CD4-positive, alpha-beta T cell treated with Interleukin-15 for 1 hour (primary cell): ENCODE data around the gene TTC9C.
A peak's percentile ranks its signal among the peaks of the same experiment; 100 is the strongest.
"Not testable (repeated sequence)": the region's sequence is repeated elsewhere in the genome, so short reads cannot be mapped to it uniquely, and the experiment has no call there.

Experiments
- DNase-seq: peaks from one replicate; pipeline ENCODE4 v3.0.0-alpha.2; 2020

The TTC9C gene

DNA sequence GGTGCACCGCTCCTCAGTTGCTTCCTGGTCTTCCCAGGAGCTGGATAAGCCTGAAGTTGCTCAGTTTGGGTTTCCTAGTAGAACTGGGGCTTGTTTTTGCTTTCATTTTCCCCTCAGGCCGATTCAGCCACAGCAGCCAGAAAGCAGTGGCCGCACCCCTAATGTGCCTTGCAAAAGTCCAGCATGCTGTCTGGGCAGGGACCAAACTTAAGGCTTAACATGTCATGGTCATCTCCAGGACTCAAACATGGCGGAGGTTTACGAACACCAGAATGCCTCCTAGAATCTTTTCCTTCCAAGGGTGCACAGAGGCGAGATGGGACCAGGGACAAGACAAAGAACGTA is 18.3 kb upstream of the TTC9C start:
- DNase-seq: no peak

DNA sequence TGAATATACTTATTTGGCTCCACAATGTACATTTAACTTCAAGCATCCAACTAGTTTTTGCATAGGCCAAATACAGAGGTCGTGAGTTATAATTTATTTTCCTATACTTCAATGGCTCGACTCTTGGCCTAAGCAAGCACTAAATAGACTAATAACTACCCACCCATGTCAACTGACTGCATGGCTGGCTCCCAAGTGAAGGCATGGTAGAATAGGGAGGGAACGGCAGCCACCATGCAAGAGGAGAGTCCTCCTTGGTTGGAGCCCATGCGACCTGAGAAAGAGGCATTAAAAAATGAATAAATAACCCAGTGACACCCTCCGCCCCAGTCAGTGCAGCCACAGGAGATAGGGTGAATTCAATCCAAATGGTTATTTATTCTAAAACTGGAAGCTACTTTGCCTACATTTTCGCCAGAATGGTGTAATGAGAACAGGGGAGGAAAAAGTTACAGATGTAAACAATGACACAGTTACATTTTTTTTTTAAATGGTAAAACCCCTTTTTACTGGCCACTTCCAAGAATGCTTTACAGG is 15.9 kb upstream of the TTC9C start:
- DNase-seq: no peak

DNA sequence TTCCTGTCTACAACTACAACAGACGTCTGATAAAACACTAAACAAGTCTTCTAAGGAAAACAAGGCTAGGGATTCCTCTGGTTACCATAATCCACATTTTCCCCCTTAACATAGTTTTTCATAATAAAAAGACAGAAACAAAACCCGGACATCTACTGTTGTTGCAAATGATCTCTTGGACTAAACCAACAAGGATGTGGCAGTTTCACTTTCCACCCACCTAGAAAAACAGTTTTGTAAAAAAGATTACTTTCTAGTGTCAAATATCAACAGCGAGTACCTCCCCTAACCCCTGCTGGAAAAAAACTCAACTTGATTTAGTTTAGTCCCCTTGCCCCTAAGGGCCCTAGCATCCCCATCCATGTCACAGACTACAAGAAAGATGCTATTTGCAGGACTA is 15.4 kb upstream of the TTC9C start:
- no peak for DNase-seq

DNA sequence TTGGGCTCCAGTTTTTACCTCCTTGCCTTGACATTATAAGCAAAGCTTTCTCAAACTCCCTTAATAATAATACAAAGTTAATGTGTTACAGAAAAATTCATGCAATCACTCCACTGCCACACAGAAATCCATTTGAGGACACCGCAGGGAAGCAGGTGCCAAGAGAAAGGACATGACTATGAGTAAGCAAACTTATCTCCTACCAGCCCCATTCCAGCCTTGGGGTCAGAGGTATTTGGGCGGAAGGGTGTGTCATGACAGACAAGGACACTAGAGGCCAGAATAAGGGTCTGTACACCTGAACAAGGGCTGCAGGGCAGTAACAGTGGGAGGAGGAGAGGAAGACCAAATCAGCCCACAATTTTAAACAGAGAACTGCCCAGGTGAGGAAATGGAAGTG is 14.9 kb upstream of the TTC9C start:
- DNase-seq: no peak

DNA sequence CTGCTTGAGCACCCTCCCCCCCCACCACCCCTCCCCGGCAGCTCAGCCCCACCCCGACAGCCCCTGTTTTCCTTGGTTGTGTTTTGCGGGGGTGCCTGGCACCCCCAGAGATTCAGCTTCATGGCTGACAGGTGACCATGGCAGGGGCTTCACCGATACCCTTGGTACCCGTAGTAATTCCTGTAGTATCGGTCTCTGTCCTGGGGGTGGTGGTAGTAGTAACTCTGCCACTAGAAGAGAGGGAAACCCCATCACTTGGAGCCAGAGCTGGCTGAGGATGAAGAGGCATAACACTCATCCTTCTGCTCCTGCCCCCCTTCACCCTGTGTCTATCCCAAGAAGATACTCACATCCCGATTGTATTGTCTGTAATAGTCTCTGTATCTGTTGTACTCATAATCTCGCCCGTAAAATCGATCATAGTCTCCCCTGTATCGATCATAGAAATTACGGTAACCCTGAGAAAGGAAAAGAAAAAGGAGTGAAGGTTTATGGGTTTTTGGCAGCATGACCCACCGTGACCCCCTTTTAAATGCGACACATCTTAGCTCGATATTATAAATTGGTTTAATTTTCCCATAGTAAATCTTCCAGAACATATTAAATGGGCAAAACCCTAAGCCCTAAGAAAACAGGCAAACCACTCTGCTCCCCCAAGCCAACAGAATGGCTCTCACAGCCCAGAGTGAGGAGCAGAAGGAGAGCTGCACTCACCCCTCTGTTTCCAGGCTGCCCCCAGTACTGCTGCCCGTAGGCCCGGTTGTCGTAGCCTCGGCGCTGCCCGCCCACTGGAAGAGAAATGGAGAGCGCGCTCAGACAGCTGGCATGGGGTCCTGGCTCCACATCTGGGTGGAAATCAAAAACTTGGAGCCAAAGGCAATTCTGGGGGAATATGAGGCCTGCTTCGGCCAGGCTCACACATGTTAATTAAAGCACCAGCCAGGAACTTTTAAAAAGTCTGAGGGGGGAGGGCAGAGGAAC is 12.8 kb upstream of the TTC9C start:
- DNase-seq: no peak

DNA sequence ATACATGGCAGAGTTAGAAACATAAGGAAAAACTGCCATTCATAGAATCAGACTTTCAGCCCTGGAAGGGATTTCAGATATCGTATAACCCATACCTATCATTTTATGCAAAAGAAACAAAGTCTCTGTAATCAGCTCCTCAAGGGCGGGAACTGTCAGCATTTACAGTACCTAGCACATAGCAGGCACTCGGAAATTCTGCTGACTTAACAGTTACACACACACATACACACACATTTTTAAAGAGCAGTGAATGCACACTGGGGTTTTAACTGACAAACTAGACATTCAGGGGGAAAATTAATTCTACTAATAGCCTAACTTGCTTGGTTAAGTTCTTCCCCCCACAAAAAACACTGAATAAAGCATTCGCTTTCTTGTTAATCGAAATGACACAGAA is 12.1 kb upstream of the TTC9C start:
- DNase-seq: no peak

DNA sequence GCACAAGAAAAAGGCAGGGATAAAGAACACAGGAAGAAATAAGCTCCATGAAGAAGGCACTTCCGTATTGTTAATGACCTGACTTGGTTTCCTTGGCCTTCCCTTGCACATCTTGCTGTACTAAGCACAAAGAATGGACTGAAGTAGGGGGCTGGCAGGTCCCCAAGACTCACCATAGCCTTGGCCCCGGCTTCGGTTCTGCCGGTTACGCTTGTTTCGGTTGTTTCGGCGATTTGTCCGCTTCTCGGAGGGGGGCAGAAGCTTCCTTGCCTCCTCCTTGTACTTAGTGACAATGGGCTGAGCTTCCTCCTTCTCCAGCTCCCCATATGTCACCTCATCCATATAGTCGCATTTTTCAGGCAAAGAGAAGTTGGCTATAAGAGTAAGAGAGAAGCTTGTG is 11.5 kb upstream of the TTC9C start:
- no peak for DNase-seq

DNA sequence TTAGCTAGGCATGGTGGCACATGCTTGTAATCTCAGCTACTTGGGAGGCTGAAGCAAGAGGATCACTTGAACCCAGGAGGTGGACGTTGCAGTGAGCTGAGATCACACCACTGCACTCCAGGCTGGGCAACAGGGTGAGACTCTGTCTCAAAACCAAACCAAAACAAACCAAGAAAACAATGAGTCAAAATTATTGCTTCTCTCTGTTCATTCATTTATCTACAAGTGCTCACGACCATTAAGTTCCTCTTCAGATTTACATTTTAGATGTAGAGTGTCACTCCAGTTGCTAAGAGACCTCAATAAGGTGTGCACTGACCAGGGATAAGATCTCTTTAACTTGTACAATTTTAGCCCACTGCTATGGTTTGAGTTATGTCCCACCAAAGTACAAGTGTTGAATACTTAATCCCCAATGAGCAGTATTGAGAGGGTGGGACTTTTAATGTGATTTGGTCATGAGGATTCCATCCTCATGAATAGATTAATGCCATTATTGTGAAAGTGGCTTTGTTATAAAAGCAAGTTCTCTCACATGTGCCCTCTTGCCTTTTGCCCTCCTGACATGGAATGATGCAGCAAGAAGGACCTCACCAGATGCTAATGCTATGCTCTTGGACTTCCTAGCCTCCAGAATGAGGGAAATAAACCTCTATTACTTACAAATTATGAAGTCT is 8.8 kb upstream of the TTC9C start:
- no peak for DNase-seq

DNA sequence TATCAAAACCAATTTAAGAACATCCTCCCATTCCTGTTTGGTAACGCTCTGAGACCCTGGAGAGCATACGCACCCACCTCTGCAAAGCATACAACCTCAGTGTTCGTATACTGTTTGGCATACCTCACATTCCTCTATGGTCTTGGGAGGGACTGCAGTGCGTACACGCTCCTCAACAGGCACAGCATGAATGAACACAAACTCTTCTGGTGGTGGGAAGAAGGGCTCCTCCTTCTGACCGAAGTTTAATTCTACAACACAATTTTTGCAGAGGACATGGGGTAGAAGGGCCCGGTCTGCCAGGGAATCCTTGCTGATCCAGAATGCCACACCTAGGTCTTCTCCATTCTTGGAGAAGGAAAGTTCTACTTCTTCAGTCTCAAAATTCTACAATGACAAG is 6.3 kb upstream of the TTC9C start:
- DNase-seq: no peak

DNA sequence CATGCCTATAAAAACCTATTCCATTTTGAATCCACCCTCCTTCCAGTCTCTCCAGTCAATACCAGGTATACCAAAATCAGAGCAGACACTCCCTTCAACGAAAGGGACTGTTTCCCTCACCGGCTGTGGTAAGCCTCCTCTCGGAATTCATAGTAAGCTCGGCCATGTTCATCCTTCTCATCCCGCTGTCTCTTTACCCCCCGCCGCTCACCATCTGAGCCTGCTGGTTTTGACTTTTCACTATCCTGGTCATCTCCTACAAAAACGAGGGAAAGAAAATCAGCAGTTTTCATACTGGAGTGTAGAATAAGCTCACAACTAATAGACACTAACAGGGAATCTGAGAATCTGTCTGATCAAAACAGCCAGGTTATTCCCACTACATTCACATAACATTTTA is 4.1 kb upstream of the TTC9C start:
- no peak for DNase-seq

DNA sequence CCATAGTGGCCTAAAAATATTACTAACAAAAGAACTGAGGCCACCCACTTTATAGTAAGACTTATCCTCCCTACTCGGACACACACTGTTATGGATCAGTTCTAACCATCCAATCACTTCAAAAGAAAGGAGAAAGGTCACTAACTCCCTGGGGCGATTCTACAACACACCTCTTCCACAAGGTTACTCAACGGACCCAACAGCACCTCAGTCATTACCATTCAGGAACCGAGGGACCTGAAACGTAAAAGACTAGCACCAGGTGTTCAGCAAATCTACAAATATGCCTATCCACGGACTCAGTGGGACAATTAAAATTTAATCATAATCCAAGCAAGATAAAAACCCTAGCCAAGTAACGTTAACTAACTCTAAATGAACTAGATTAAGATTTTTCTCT is 2.6 kb upstream of the TTC9C start:
- no peak for DNase-seq

DNA sequence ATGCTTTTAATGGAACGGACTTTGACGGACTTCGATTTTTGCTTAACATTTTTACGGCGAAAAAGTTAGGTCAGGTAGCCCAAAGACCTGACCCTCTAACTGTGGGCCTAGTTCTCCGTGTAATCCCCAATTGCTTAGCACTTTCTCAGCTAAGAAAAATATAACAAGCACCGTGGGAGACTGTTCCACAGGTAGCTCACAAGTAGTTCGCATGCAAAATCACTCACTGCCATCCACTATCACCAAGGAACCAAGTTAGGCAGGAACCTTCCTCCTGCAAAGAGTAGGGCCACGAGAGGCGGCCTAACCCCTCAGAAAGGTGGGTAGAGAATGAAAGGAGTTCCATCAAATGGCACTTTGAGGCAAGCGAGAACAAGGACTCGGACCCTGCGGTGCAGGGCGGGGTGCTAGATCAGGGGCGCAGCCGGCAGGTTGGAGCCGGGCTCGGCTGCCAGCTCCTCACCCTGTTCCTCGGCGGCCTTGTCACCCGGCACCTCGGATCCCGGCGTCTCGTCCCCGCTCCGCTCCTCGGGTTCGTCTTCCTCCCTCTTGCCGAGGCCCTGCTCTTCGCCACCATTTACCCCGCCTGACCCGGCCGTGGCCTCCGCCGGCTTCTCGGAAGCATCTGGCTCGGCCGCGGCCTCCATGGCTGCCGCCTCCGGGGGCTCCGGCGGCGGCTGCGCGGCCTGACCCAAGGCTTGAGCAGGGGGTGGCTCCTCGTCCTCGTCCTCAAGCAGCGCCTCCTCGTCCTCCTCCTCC is 2.0 kb upstream of the TTC9C start:
- DNase-seq: no peak

DNA sequence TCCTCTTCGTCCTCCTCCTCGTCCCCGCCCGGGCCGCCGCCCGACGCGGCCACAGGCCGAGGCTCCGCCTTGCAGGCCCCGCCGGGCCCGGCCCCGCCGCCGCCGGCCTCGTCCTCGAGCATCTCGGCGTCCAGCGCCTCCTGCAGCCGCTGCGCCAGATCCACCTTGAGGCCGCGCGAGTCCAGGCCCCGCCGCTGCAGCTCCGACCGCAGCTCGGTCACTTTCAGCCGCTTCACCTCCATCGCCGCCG is 1.4 kb upstream of the TTC9C start:
- no peak for DNase-seq

DNA sequence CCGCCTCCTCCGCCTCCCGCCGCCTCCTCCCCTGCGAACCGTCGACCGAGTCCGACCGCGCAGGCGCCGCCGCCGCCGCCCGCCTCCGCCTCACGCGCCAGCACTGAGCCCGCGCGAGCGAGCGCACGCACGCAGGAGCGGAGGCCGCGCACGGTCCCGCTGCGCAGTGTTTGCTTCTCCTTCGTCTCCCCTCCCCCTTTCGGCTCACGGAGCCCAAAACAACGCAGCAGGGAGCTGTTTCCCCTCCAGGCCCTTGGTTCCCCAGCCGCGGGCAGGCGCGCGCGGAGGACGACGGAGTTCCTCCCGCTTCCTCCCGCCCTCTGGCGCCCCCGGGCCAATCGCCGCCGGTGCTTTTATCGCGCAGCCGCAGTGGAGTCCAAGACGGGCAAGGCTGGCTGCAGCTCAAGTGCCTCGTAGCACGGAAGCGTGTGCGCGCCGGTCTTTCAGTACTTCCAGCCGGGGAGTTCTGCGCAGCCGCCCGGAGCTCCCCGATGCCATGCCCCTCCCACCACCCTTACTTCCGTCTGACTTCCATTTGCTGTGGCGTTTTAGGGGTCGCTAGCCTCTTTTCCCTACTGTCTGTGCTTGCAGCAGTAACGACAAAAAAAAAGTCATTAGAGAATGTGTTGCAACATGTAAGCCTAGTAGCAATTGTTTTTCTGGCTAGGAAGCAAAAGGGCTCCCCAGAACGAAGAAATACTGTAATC is 968 bp upstream of the TTC9C start, which contains the start of gene HNRNPUL2:
Gene HNRNPUL2 (minus strand): TSS at position 293 of the 707 bp plus-strand sequence. CDS start 301 bp downstream, outside the sequence.
- DNase-seq: peak; percentile 99

DNA sequence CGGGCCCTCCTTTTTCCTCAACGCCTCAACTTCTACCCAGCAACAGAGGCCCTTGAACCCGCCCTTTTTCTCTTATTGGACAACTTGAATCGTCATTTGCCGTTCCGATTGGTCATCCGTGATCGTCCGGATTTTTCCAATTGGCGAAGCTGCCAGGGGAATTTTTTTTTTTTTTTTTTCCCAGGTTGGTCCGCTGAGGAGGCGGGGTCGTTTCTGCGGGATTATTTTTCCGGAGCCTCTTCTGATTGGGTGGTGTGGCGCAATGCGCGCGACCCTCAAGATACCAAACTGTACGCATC is 465 bp upstream of the TTC9C start:
- peak; percentile 92 for DNase-seq

DNA sequence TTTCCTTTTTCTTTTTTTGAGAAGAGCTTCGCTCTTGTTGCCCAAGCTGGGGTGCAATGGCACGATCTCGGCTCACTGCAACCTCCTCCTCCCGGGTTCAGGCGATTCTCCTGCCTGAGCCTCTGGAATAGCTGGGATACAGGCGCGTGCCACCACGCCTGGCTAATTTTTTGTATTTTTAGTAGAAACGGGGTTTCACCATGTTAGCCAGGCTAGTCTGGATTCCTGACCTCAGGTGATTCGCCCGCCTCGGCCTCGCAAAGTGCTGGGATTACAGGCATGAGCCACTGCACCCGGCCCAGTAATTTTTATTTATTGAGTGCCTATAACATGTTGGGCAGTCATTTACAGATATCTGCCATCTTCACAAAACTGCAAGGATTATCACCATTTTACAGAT is 1.8 kb downstream of the TTC9C start:
- not testable (repeated sequence) for DNase-seq

DNA sequence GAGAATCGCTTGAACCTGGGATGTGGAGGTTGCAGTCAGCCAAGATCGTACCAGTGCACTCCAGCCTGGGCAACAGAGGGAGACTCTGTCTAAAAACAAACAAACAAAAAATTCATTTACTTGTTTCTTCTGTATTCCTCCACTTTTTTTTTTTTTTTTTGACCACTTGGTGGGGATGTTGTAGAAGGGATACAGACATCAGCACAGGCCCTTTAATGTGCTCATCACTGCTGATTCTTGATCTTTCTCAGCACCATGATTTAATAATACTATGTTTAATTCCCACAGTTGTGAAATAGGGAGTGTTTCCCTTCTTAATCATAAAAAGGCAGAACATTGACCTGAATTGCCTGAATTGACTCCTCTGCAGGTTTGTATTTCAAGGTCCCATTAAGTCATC is 4.5 kb downstream of the TTC9C start:
- DNase-seq: no peak

DNA sequence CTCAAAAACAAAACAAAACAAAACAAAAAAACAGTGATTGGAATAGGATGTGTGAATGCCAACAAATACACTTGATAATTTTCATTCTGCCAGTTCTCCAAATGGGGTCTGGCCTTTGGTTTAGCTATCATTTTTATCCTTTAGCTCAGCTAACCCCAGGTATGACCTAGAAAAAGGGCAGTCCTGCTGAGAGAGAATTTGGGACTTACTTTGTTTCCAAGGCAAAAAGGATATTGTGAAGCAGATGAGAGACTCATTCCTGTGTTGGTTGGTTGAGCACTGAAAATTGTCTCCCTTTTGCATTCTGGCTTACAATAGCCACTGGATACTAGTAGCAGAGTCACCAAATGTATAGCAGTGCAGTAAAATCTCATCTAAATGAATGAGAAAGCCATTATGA is 8.9 kb downstream of the TTC9C start:
- no peak for DNase-seq

DNA sequence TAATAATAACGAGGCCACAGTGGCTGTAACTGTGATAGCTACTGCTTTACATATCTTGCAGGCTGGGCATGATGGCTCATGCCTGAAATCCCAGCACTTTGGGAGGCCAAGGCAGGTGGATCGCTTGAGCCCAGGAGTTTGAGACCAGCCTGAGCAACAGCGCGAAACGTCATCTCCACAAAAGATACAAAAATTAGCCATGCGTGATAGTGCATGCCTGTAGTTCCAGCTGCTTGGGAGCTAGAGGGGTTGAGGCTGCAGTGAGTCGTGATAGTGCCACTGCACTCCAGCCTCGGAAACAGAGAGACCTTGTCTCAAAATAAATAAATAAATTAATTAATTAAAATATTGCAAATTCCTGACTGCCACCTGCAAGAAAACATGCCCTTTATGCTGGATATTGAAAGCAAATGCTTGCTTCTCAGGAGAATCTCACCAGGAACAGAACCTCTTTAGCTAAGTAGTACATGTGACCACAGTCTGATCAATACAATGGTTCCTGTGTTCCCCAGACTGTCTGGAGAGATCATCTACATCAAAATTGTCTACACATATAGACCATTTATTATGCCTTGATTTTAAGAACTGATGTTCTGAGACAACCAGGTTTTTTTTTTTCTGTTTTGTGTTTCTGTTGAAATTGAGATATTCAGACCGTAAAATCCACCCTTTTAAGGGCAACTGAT is 19.3 kb downstream of the TTC9C start:
- DNase-seq: no peak

DNA sequence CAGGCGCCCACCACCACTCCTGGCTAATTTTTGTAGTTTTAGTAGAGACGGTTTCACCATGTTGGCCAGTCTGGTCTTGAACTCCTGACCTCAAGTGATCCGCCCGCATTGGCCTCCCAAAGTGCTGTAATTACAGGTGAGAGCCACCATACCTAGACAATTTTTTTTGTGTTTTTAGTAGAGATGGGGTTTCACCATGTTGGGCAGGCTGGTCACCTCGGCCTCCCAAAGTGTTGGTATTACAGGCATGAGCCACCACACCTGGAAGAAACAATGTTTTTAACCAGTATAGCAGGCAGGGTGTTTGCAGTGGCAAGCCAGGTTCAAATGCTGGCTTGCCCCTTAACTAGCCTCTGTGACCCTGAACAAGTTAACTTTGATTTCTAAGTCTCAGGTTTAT is 21.6 kb downstream of the TTC9C start:
- not testable (repeated sequence) for DNase-seq

DNA sequence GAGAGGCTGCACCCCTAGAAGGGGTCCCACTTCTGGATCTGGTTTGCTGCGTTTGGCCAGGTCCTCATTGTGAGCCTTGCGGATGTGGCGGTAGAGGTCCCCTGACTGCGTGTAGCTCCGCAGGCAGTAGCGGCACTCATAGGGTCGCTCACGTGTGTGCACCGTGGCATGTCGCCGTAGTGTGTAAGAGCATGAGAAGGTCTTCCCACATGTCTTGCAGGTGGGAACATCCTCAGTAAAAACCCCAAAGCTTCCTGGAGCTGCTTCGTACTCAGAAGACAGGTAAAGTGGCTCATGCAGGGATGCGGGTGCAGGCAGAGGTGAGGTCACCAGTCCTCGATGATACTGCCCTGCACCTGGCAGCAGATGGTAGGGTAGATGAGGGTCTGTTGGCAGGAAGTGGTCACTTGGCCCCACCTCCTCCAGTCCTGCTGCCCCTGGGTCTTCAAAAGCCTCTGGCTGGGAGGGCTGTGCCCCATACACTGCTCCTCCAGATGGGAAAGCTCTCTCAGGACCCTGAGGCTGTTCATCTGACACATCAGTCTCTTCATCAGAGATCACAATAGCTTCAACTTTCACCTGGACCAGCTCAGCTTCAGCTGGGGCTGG is 24.0 kb downstream of the TTC9C start:
- no peak for DNase-seq
